HG03108 (cell line): Measurements from ENCODE around the gene IL17RC.
A peak's percentile ranks its signal among the peaks of the same experiment; 100 is the strongest.
"Not testable (repeated sequence)": the region's sequence is repeated elsewhere in the genome, so short reads cannot be mapped to it uniquely, and the experiment has no call there.

Experiments
- ATAC-seq: cut with Tn5 transposase; IDR thresholded peaks from one replicate; pipeline ENCODE4 v1.9.1; 2021; ENCODE audit warnings: moderate library complexity; ENCODE audit not compliant: unreplicated experiment

The IL17RC gene

GRCh38 chr3:9916734-9917680, at the start of gene IL17RC:
Gene IL17RC (plus strand): TSS chr3:9917098. CDS start chr3:9917316, 218 bp downstream.
- ATAC-seq: no peak

- no peak for ATAC-seq
These were observed 49.8 kb upstream of the IL17RC start for GRCh38 chr3:9867106-9867505.

GRCh38 chr3:9869955-9870354, 46.9 kb upstream of the IL17RC start:
- no peak for ATAC-seq

- no peak for ATAC-seq
These were observed 45.9 kb upstream of the IL17RC start for GRCh38 chr3:9870978-9871377.

GRCh38 chr3:9872067-9872466, 44.8 kb upstream of the IL17RC start:
- not testable (repeated sequence) for ATAC-seq

- no peak for ATAC-seq
These were observed 41.5 kb upstream of the IL17RC start for GRCh38 chr3:9875448-9875847.

- not testable (repeated sequence) for ATAC-seq
These were observed 40.6 kb upstream of the IL17RC start for GRCh38 chr3:9876255-9876654.

GRCh38 chr3:9876991-9877390, 39.9 kb upstream of the IL17RC start:
- no peak for ATAC-seq

GRCh38 chr3:9878700-9879099, 38.2 kb upstream of the IL17RC start:
- ATAC-seq: no peak

- ATAC-seq: no peak
These were observed 36.9 kb upstream of the IL17RC start, which contains the start of gene CIDEC for GRCh38 chr3:9879830-9880549. Gene CIDEC (minus strand): TSS chr3:9880253. CDS start chr3:9878486, 1,767 bp downstream.

- ATAC-seq: no peak
These were observed 35.5 kb upstream of the IL17RC start for GRCh38 chr3:9881441-9881840.

GRCh38 chr3:9883706-9884554, 33.0 kb upstream of the IL17RC start:
- ATAC-seq: no peak

- no peak for ATAC-seq
These were observed 32.2 kb upstream of the IL17RC start for GRCh38 chr3:9884555-9885165.

- ATAC-seq: no peak
These were observed 30.6 kb upstream of the IL17RC start for GRCh38 chr3:9886328-9886727.

- no peak for ATAC-seq
These were observed 29.4 kb upstream of the IL17RC start for GRCh38 chr3:9887480-9887879.

- ATAC-seq: no peak
These were observed 28.4 kb upstream of the IL17RC start for GRCh38 chr3:9888540-9888939.

- no peak for ATAC-seq
These were observed 27.5 kb upstream of the IL17RC start for GRCh38 chr3:9889405-9889804.

- ATAC-seq: peak; percentile 66
These were observed 26.4 kb upstream of the IL17RC start, which contains the start of gene JAGN1 for GRCh38 chr3:9890249-9891071. Gene JAGN1 (plus strand): TSS chr3:9890610. CDS start chr3:9890723, 113 bp downstream.

- ATAC-seq: no peak
These were observed 25.8 kb upstream of the IL17RC start for GRCh38 chr3:9891072-9891622.
